GM19438 (cell line): Measurements from ENCODE around the gene MAPKAP1.

ENCODE experiments used
- ATAC-seq: cut with Tn5 transposase; IDR thresholded peaks from one replicate; pipeline ENCODE4 v1.9.1; 2021; ENCODE audit warnings: low read depth; ENCODE audit not compliant: unreplicated experiment

The MAPKAP1 gene

GRCh38 chr9:125425170-125425897 lies 281.7 kb downstream of the MAPKAP1 start:
- ATAC-seq = no peak

GRCh38 chr9:125423964-125424363 lies 283.0 kb downstream of the MAPKAP1 start:
- no peak for ATAC-seq

DNA sequence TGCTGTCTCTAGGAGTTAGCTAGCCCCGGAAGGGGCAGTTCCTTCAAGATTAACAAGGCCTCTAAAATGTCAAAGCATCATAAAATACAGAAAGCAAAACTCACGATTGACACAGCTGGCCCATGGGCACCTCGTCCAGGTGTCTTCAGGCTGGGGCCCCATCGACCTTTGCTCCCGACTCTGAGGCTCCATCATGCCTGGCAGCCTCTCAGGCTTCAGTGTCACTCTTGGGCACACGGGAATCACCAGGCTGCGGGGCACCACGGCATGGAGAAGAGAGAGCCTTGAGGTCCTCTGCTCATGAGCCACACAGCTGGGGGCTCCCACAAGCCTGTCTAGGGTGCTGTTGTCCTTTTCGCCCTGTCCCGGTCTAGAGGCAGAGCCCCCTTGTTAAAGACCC lies 284.2 kb downstream of the MAPKAP1 start:
- no peak for ATAC-seq

DNA sequence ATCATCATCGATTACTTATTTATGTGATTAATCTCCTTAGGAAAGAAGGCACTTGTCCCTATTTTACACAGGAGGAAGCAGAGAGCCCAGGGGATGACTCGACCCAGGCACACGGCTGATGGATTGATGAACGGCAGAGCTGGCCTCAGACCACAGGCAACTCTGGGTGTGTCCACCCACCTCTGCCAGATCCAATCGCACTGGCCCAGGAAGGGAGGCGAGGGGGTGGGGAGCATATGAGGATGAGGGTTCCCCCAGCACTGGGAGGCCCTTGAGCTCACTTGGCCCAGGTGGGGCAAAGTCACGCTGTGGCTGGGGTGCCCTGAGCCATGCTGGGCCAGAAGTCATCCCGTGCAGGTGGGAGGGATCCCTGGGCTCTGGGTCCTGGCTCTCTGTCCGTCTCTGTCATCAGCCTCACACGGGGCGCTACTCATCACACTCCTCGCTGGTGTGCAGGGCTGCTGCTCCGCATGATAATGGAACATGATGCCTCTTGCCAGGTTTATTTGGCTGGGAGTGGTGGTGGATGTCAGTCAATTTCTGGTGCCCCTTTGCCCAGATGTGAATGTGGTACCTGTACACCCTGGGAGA lies 285.3 kb downstream of the MAPKAP1 start:
- no peak for ATAC-seq

DNA sequence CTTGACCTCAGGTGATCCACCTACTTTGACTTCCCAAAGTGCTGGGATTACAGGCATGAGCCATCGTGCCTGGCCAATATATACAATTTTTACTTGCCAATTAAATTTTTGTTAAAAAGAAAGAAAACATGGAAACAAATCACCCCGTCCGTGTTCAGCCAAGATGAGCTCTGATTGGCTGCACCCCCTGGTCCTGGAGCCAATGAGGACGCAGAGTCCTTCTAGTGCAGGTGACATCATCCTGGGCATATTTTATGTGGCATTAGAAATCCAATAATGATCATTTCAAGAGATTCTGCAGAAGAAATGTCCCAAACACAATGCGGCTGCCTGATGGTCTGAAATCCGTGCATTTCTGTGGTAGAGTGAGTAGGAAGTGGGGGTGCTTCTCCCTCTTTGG lies 285.8 kb downstream of the MAPKAP1 start:
- no peak for ATAC-seq

- ATAC-seq = no peak
These were observed 288.6 kb downstream of the MAPKAP1 start for GRCh38 chr9:125418404-125418803.

DNA sequence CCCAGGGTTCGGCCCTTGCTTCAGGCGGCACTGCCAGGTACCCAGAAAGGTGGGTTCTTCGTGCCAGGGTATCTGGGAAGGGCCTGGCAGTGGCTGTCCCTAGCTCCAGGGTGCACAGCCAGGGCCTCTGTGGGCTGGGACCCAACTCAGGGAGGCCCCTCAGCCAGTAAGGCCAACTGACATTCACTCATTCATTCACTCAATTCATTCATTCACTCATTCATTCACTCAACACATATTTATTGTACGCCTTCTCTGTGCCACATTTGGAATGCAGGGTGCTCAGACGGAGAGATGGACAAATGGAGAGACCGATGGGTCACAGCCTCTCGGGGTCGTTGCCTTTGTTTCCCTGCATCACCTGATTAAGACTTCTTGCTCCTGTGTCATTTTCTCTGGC lies 290.5 kb downstream of the MAPKAP1 start:
- no peak for ATAC-seq

DNA sequence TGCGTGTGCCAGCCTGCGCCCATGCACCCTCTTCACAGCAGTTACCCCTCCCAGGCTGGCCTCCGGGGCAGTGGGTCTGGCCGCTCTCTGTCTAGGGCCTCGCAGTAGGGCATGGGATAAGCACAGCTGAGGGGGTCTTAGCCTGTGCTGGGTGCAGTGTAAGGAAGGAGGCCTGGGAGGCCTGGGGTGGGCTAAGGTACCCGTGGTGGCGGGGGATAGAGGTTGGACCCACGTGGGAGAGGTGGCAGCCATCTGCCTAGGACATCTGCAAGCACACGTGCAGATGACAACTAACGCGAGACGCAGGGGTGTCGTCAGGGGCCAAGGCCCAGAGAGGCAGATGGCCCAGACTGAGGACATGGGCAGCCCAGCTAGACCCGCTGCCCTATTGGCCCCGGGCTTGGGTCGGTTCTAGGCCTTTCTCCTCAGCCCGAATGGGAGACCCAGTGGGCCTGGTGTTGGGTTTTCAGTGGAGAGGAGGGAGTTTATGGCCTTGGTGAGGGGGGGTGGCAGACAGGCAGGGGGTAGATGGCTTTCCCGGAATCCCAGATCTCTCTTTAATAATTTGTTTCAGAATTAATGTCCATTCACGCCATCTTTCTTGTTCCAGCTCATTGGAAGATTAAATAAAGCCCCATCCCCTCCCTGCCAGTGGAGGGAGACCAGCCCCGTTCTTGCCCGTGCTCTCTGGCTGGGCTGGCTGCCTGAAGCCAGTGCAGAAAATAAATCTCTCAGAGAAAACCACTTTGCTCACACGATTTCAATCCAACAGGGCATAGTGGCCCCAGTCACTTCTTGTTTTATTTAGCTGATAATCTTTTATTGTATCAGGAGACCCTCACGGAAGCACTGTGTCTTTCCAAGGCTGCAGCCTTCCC lies 291.2 kb downstream of the MAPKAP1 start:
- no peak for ATAC-seq

DNA sequence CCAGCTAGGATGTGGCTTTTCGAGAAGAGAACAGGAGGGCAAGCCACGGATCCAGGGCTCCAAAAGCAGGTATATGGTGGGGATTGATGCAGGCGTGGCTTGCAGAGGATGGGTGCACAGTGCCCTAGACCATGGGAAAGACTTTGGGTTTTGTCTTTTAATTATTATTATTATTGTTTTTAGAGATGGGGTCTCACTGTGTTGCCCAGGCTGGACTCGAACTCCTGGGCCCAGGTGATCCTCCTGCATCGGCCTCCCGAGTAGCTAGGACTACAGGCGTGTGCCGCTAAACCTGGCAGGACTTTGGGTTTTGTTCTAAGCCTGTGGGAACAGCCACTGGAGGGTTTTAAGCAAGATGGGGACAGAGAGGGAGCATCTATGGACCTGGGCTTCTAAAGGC lies 293.4 kb downstream of the MAPKAP1 start:
- no peak for ATAC-seq

DNA sequence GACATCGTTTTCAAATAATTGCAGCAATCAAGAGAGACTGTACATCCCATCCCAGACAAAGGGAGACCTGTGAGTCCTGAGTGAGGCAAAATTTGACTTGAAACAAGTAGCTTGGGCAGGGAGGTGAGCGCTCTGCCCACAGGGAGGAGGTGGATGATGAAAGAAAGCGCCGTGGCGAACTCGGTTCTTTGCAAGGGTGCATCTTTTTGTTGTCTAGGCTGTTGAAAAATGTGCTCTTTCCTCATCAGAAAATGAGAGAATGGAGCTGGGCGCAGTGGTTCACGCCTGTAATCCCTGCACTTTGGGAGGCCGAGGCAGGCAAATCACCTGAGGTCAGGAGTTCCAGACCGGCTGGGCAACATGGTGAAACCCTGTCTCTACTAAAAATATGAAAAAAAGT lies 294.8 kb downstream of the MAPKAP1 start:
- no peak for ATAC-seq

DNA sequence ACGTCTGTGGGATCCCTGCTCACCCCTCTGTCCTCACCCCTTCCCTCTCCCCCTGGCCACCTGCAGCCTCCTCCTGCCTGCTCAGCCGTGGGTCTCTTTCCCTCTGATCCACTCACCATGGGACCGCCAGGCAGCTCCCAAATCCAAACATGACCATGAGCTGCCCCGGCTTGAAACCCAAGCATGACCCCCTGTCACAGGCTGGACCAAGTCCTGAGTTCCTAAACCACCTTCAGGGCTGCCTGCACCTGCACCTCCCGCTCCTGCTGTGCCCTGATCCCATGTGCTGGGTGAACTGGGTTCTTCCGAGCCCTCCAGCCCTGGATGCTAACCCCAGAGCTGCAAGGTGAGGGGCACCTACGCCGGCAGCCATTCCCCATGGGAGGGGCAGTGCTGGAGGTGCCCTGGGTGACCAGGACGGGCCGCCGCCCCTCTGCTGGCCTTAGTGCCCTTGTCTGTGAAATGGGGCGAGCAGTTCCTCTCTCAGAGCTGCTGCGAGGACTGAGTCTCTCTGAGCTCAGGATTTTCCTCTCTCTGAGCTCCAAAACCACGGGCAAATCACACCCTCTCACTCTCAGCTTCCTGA lies 295.7 kb downstream of the MAPKAP1 start:
- no peak for ATAC-seq

- no peak for ATAC-seq
These were observed 296.5 kb downstream of the MAPKAP1 start for GRCh38 chr9:125410522-125410894.

- ATAC-seq = no peak
These were observed 297.1 kb downstream of the MAPKAP1 start for GRCh38 chr9:125409637-125410521.

DNA sequence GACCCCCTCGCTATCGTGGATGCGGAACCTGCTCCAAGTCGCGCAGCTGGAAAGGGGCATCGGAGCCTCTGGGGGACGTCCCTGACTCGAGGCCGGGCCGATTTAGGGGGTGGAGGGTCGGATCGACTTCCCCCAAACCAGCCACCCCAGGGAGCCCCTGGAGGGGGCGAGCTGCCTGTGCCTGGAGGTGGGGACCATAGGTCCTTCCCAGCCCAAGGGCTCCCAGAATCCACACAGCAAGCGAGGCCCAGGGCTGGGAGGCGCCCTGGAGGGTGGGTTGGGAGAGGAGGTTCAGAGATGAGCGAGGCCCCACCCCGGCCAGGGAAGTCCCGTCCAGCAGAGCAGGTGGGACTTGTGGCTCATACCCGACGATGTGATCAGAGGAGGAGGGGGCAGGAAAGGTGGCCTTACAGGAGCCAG lies 297.8 kb downstream of the MAPKAP1 start:
- no peak for ATAC-seq

DNA sequence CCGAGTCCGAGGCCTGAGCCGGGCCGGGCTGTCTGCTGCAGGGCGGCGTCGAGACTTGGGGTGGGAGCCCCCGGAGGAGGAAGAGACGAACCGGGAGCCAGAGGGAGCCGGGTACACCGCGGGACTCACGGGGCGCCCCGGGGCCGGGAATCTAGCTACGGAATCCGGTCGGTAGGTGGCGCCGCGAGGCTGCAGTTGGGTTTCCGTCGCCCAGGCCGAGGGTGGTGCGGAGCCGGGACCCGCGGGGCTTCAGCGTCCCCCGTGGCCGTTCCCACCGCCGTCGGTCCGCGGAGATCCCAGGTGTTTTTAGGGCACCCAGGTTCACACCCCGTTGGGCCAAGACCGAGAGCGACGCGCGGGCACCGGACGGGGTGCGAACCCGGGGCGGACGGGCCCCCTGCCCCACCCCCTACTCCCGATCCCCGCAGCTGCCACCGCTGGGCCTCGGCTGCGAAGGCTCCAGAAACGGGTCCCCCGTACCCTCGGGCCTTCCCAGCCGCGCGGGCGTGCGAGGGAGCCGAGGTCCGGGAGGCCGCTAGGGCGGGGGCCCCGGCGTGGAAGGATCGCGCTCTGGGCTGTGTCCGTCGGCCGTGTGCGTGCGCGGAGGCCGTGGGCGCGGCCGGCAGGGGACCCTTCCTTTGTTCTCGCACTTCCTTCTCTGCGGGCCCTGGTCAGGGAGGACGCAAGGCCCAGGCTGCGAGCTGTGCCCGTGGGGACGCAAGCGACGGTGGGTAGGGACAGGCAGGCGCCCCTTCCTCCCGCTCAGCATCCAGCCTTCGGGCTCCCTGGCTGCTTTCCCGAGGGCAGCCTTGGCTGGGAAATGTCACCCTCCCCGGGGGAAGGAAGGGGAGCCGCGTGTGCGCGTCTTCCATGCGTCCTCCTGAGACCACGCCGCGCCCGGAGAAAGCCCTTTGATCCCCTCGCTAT lies 298.8 kb downstream of the MAPKAP1 start:
- ATAC-seq = peak; percentile 63

DNA sequence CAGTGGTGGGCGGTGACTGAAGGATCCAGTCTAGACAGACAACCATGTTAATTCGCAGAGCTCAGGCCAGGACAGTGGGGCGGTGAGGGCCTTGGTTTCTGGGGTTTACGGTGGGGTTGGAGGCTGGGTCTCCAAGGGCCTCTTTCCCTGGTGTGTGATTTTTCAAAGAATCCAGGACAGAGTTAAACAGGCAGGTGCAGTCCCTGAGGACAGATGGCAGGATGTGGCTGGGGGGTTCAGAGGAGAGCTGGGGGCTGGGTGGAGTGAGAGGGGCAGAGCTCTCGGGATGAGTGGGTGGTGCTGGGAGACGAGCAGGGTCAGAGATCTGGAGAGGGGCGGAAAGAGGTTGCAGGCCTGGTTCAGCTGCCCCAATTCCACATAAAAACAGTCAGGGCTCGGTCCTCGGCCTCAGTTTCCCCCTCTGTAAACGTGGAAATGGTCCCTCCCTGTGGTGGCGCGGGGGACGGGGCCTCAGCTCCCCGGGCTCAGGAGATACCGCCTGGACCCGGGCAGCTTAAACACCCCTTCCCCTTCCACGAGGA lies 299.5 kb downstream of the MAPKAP1 start:
- no peak for ATAC-seq

DNA sequence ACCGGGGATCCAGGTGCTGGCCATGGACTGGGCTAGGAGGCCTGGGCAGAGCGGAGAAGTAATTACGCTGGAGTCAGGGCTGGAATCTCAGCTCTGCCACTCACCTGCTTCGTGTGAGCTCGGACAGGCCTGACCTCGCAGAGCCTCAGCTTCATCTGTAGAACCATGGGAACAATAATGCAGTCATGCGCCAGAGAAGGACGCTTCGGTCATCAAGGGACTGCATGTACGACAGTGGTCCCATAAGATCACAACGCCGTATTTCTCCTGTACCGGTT lies 300.3 kb downstream of the MAPKAP1 start:
- ATAC-seq = no peak

DNA sequence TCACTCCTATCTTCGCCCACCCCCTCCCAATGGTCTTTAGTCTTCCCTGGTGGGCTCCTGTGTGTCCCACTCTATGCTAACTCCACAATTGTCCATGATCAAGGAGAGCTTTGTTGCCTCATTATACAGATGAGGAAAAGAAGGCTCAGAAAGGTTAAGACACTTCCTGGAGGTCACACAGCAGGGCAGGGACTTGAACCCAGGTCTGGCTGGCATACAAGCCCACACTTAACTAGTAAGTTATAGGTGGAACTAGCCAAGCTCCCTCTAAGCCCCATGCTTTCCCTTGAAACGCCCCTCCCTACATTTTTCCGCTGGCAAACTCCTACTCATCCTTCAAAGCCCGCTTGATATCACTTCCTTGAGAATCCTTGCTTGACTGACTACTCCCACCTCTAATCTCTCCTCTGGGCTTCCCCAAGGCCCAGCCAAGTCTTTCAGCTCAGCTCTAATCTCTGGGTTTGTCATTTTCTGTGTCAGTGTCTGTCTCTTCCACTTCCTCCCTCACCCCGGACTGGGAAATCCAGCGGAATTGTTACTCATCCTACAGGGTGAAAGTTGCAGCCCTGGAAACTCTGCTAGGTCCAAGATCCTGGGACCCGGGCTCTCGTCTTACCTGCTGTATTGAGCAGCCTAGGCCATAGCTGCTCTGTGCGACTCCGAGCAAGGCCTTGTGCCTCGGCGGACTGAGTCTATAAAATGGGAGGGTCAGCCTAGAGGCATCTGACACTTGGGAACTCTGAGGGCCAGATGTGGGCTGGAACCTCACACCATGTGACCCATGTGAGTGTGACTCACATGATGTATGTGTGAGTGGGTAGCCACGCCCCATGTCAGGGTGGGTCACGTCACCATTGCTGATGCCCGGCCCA lies 300.8 kb downstream of the MAPKAP1 start:
- no peak for ATAC-seq
